ENCODE results near the gene PLAAT2. TPM values are rescaled to one million over a fixed set of nuclear protein-coding genes. Genes with fewer than 3 reads are reported as not detected.

PLAAT2 gene
- not detected in 2 replicates for total RNA-seq
- long read RNA-seq, result 0 reads

DNA sequence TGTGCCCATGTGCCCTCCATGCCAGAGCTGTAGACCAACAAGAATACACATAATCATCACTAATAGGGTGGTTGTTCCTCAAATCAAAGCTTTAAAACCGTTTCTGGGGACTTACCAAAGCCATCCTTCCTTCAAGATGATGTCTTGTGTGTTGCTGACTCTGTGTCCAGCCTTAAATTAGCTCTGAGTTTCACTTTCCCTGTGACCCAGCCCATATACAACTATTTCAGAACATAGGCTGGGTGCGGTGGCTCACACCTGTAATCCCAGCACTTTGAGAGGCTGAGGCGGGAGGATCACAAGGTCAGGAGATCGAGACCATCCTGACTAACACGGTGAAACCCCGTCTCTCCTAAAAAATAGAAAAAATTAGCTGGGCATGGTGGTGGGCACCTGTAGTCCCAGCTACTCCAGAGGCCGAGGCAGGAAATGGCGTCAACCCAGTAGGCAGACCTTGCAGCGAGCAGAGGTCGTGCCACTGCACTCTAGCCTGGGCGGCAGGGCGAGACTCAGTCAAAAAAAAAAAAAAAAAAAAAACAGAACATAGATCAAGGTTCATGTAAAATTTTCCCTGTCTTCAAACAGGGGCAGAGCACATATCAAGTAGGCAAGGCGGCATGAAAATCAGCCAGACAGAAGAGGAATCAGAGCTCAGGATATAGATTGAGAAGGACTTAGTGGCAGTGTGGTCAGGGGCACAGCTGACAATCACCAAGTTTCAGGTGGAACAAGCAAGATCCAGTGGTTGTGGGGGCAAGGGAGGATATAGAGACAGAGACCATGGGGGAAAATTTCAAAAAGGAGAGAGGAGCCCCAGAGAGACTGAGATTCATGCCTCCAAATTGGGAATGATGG is at the start of gene PLAAT2:
Gene PLAAT2, minus strand, starts transcription at position 179 of the 855 bp plus-strand sequence. Its CDS starts 55 bp downstream, at position 124.
- H3K9me3 Mint-ChIP-seq (ENCODE audit: unreplicated experiment), result no peaks in the 10 kb centered on the region
- TF ChIP-seq CTCF (IDR thresholded peaks at IDR 0.05), result no peak
- H3K4me1 Mint-ChIP-seq (ENCODE audit: unreplicated experiment), result peaks cover 9% of the 10 kb centered on the region
- H3K27ac Mint-ChIP-seq (ENCODE audit: unreplicated experiment), result no peak within 1 kb of the TSS
- H3K27me3 Mint-ChIP-seq (ENCODE audit: unreplicated experiment), result peaks cover 18% of the 10 kb centered on the region
- no peak within 1 kb of the TSS for H3K4me3 Mint-ChIP-seq (ENCODE audit: unreplicated experiment)
- no peaks in the 10 kb centered on the region for H3K36me3 Mint-ChIP-seq (ENCODE audit: unreplicated experiment)
- no peak for DNase-seq (ENCODE audit: extremely low spot score, unreplicated experiment)

DNA sequence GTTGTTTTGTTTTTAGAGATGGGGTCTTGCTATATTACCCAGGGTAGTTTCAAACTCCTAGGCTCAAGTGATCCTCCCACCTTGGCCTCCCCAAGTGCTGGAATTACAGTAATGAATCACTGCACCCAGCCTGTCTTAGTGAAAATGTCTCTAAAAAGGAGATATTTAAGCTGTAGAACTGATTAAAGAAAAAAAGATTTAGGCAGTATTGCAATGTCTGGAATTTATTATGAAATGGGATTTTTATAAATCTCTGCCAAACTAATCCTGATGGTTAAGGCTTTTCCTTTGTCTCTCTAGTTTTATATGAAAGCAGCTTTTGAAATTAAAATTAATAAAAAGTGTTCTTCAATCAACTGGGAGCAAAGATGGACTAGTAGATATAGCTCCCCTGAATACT is 49.0 kb upstream of the PLAAT2 start:
- H3K27ac Mint-ChIP-seq (ENCODE audit: unreplicated experiment), result peak overlapping the region; percentile 47
- H3K4me3 Mint-ChIP-seq (ENCODE audit: unreplicated experiment), result no peak overlapping the region
- peaks cover 57% of the 10 kb centered on the region for H3K4me1 Mint-ChIP-seq (ENCODE audit: unreplicated experiment)
- H3K9me3 Mint-ChIP-seq (ENCODE audit: unreplicated experiment), result no peaks in the 10 kb centered on the region
- H3K36me3 Mint-ChIP-seq (ENCODE audit: unreplicated experiment), result no peaks in the 10 kb centered on the region
- DNase-seq (ENCODE audit: extremely low spot score, unreplicated experiment), result no peak
- no peak for TF ChIP-seq CTCF (IDR thresholded peaks at IDR 0.05)
- peaks cover 2% of the 10 kb centered on the region for H3K27me3 Mint-ChIP-seq (ENCODE audit: unreplicated experiment)

- Mint-ChIP-seq H3K27ac (ENCODE audit: unreplicated experiment) (peak overlapping the region; percentile 80), H3K4me3 (ENCODE audit: unreplicated experiment) (peak overlapping the region; percentile 53), H3K4me1 (ENCODE audit: unreplicated experiment) (peaks cover 57% of the 10 kb centered on the region), H3K36me3 (ENCODE audit: unreplicated experiment) (no peaks in the 10 kb centered on the region), H3K27me3 (ENCODE audit: unreplicated experiment) (peaks cover 2% of the 10 kb centered on the region), H3K9me3 (ENCODE audit: unreplicated experiment) (no peaks in the 10 kb centered on the region)
- TF ChIP-seq CTCF (IDR thresholded peaks at IDR 0.05), result no peak
- DNase-seq (ENCODE audit: extremely low spot score, unreplicated experiment), result no peak
These were observed 48.2 kb upstream of the PLAAT2 start for GRCh38 chr11:63611395-63611747.

- Mint-ChIP-seq H3K27ac (ENCODE audit: unreplicated experiment) (peak overlapping the region; percentile 80), H3K36me3 (ENCODE audit: unreplicated experiment) (no peaks in the 10 kb centered on the region), H3K9me3 (ENCODE audit: unreplicated experiment) (no peaks in the 10 kb centered on the region), H3K4me1 (ENCODE audit: unreplicated experiment) (peaks cover 57% of the 10 kb centered on the region), H3K27me3 (ENCODE audit: unreplicated experiment) (peaks cover 2% of the 10 kb centered on the region), H3K4me3 (ENCODE audit: unreplicated experiment) (peak overlapping the region; percentile 53)
- no peak for TF ChIP-seq CTCF (IDR thresholded peaks at IDR 0.05)
- no peak for DNase-seq (ENCODE audit: extremely low spot score, unreplicated experiment)
These were observed 47.6 kb upstream of the PLAAT2 start for GRCh38 chr11:63610604-63611394.

All from osteocyte (in vitro differentiated cells).